ENCODE results near the gene ACBD4. TPM values are rescaled to one million over a fixed set of nuclear protein-coding genes. Genes with fewer than 3 reads are reported as not detected.
A peak's percentile ranks its signal among the peaks of the same experiment; 100 is the strongest.

ACBD4 gene
- total RNA-seq, 1 donor from 2014 or later, result 6.8 TPM

GRCh38 chr17:45149669-45150664, 14.5 kb downstream of the ACBD4 start:
- Mint-ChIP-seq H3K4me3 (peak overlapping the region; percentile 94), H3K27ac (peak overlapping the region; percentile 86), H3K27me3 (ENCODE audit: insufficient read depth, low read depth) (peaks cover 4% of the 10 kb centered on the region), H3K36me3 (no peaks in the 10 kb centered on the region), H3K4me1 (peaks cover 42% of the 10 kb centered on the region), H3K9me3 (no peaks in the 10 kb centered on the region)
- DNase-seq (ENCODE audit: low spot score), result peak; percentile 66
- Histone ChIP-seq H3K9ac (peak overlapping the region; percentile 67), H3K4me1 (peaks cover 23% of the 10 kb centered on the region), H3F3A (ENCODE audit: low read depth) (peaks cover 50% of the 10 kb centered on the region), H3K79me2 (ENCODE audit: low read depth) (peaks cover 51% of the 10 kb centered on the region), H3K27ac (peak overlapping the region; percentile 80), H2AFZ (replicated peaks) (no peak overlapping the region), H3K9me3 (ENCODE audit: low read depth) (no peaks in the 10 kb centered on the region), H4K20me1 (ENCODE audit: low read depth) (peaks cover 31% of the 10 kb centered on the region), H3K36me3 (no peaks in the 10 kb centered on the region), H3K4me3 (peak overlapping the region; percentile 85), H3K4me2 (peak overlapping the region; percentile 81), H3K27me3 (no peaks in the 10 kb centered on the region)
- peak; percentile 24 for TF ChIP-seq EZH2 (IDR thresholded peaks at IDR 0.05)
- no peak for TF ChIP-seq EZH2phosphoT487 (IDR thresholded peaks at IDR 0.05)

DNA sequence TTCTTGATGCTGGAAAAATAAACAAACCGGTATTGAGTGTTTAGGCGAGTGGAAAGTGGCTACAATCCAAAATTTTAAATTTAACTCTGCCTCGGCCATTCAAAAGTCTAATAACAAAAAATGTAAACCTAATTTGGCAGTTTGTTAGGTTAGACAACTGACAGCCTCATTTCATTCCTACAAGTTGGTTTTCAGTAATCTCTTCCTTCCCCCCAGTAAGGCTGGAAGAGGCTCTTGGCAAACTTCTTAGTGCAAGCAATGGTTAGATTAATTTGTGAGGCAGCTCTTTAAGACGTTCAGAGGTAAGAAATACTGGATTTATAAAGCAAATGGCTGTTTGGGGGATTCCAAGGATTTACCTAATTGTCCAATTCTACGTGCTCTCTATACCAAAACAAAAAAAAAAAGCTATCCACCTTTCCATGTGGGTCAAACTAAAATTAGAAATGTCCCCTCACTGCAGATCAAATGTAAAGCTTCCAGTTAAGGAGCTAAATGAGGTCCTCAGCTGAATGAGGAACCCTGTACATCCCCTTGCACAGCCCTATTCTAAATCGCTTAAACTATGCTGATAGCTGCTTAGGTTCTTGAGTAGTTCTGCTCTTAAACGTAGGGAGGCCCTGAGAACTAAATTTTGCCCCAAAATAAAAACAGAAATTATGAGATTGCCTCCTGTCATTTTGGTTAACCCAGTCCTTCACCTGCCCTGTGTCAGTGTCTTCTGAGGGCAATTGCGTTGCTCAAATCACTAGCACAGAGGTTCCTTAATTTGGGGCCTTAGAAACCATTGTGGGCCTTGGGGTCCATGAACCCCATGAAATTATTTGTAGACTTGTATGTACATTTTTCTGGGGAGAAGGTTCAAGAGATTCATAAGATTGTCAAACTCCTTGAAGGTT, 15.7 kb downstream of the ACBD4 start:
- Mint-ChIP-seq H3K27me3 (ENCODE audit: insufficient read depth, low read depth) (peaks cover 4% of the 10 kb centered on the region), H3K4me1 (peaks cover 40% of the 10 kb centered on the region), H3K9me3 (no peaks in the 10 kb centered on the region), H3K36me3 (peaks cover under 1% of the 10 kb centered on the region), H3K4me3 (peak overlapping the region; percentile 94), H3K27ac (no peak overlapping the region)
- Histone ChIP-seq H3K27me3 (no peaks in the 10 kb centered on the region), H3K9ac (peak overlapping the region; percentile 5), H3F3A (ENCODE audit: low read depth) (peaks cover 53% of the 10 kb centered on the region), H3K36me3 (no peaks in the 10 kb centered on the region), H3K79me2 (ENCODE audit: low read depth) (peaks cover 49% of the 10 kb centered on the region), H3K4me2 (peak overlapping the region; percentile 81), H3K9me3 (ENCODE audit: low read depth) (no peaks in the 10 kb centered on the region), H3K4me3 (peak overlapping the region; percentile 85), H3K27ac (no peak overlapping the region), H3K4me1 (peaks cover 21% of the 10 kb centered on the region), H2AFZ (replicated peaks) (no peak overlapping the region), H4K20me1 (ENCODE audit: low read depth) (peaks cover 31% of the 10 kb centered on the region)
- no peak for DNase-seq (ENCODE audit: low spot score)
- TF ChIP-seq CTCF (IDR thresholded peaks at IDR 0.05) (no peak), EZH2phosphoT487 (IDR thresholded peaks at IDR 0.05) (no peak), EZH2 (IDR thresholded peaks at IDR 0.05) (no peak)

DNA sequence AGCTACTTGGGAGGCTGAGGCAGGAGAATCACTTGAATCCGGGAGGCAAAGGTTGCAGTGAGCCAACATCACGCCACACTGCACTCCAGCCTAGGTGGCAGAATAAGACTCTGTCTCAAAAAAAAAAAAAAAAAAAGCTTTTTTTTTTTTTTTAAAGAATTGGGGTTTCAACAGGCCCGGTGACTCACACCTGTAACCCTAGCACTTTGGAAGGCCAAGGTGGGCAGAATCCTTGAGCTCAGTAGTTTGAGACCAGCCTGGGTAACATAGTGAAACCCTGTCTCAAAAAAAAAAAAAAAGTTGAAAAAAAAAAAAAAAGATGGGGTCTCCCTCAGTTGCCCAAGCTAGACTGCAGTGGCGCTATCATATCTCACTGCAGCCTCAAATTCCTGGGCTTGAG, 19.5 kb downstream of the ACBD4 start:
- TF ChIP-seq EZH2 (IDR thresholded peaks at IDR 0.05), result no peak
- no peak for TF ChIP-seq CTCF (IDR thresholded peaks at IDR 0.05)
- TF ChIP-seq EZH2phosphoT487 (IDR thresholded peaks at IDR 0.05), result no peak
- Histone ChIP-seq H3K9me3 (ENCODE audit: low read depth) (no peaks in the 10 kb centered on the region), H3K4me1 (peaks cover 18% of the 10 kb centered on the region), H3K27ac (peak overlapping the region; percentile 54), H4K20me1 (ENCODE audit: low read depth) (peaks cover 19% of the 10 kb centered on the region), H3K4me3 (no peak overlapping the region), H3K27me3 (no peaks in the 10 kb centered on the region), H3F3A (ENCODE audit: low read depth) (peaks cover 33% of the 10 kb centered on the region), H3K79me2 (ENCODE audit: low read depth) (peaks cover 55% of the 10 kb centered on the region), H2AFZ (replicated peaks) (no peak overlapping the region), H3K9ac (no peak overlapping the region), H3K4me2 (no peak overlapping the region), H3K36me3 (no peaks in the 10 kb centered on the region)
- H3K9me3 Mint-ChIP-seq, result no peaks in the 10 kb centered on the region
- no peaks in the 10 kb centered on the region for H3K27me3 Mint-ChIP-seq (ENCODE audit: insufficient read depth, low read depth)
- peaks cover 8% of the 10 kb centered on the region for H3K36me3 Mint-ChIP-seq
- peaks cover 43% of the 10 kb centered on the region for H3K4me1 Mint-ChIP-seq
- no peak overlapping the region for H3K4me3 Mint-ChIP-seq
- no peak overlapping the region for H3K27ac Mint-ChIP-seq
- DNase-seq (ENCODE audit: low spot score), result no peak
